Erythroblast (primary cell): Measurements from ENCODE around the gene ZNF594.

ENCODE experiments used
- GATA1 ChIP-seq: IDR thresholded peaks from 2 replicates; pipeline ENCODE4 v1.6.1; 2011; ENCODE audit warnings: low read depth, mild to moderate bottlenecking, control low read depth, low read length, moderate library complexity
- POLR2A ChIP-seq: IDR thresholded peaks from 2 replicates; pipeline ENCODE4 v1.6.1; 2011; ENCODE audit warnings: mild to moderate bottlenecking, low read length

DNA sequence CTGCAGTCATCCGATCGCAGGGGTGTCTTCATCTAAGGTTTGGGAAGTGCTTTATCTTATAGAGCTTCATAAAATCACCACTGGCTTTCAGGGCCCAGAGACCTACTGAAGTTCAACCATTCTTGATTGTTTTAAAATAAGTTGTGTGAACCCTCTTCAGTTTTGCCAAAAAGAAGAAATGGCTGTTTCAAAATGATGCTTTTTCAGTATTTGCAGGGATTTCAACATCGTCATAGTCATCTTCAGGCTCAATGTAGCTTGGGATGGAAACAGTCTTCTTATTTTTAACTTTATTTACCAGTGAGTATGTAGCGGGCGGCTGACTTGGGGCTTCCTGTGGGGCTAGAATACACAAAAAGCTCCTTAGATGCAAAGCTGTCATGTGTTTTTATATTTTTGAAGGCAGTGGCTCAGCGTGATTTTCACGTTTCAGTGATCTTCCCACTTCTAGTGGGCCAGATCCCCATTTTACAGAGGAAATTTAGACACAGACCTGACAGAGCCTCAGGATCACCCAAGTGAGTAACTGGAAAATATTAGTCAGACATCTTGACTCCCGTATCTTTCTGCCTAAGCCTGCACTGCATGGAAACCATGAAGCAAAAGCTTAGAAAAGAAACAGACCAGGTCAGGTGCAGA lies 19.1 kb upstream of the ZNF594 start:
- TF ChIP-seq POLR2A (no peak), GATA1 (no peak)
